ENCODE measurements around the gene POP4. TPM values are rescaled to one million over a fixed set of nuclear protein-coding genes. Genes with fewer than 3 reads are reported as not detected.

The POP4 gene
- total and polyA plus RNA-seq, 2 of the 13 experiments (the other 11 are each of a cell fraction or from before 2014, with no cell fraction given): 32.2 to 84.0 TPM

- Histone ChIP-seq H2AFZ (ENCODE audit: low read length) (no peak overlapping the region), H3K27ac (ENCODE audit: extremely low read length, insufficient read depth, low read length) (no peak overlapping the region), H4K20me1 (ENCODE audit: insufficient read depth, low read length) (no peaks in the 10 kb centered on the region), H3K4me1 (ENCODE audit: insufficient read depth, low read length) (no peaks in the 10 kb centered on the region), H3K36me3 (replicated peaks in 1 of 2; ENCODE audit: control insufficient read depth in 1 of 2, insufficient read depth in 2 of 2, low read length in 2 of 2) (no peaks in the 10 kb centered on the region), H3K9ac (ENCODE audit: insufficient read depth, low read depth, low read length) (no peak overlapping the region), H3K27me3 (ENCODE audit: control insufficient read depth in 1 of 2, insufficient read depth in 2 of 2, low read length in 2 of 2) (no peaks in the 10 kb centered on the region; a peak in 1 of 5 replicates), H3K4me3 (replicated peaks in 1 of 3; ENCODE audit: insufficient read depth in 1 of 3, low read depth in 2 of 3, low read length in 3 of 3) (no peak overlapping the region), H3K9me3 (ENCODE audit: low read length) (peaks cover 7% of the 10 kb centered on the region; the same call in 1 of the 2 replicates), H3K79me2 (ENCODE audit: insufficient read depth, low read length) (no peaks in the 10 kb centered on the region), H3K4me2 (ENCODE audit: low read depth, low read length) (no peak overlapping the region)
- POLR2A ChIA-PET: no interaction called here
- TF ChIP-seq DRAP1 (CRISPR knock-in tag; IDR thresholded peaks at IDR 0.05): no peak
- TF ChIP-seq ZNF792 (CRISPR knock-in tag; IDR thresholded peaks at IDR 0.05): no peak
- TF ChIP-seq KLF12 (CRISPR knock-in tag; IDR thresholded peaks at IDR 0.05; ENCODE audit: borderline replicate concordance): no peak
- no peak for TF ChIP-seq PHB2 (IDR thresholded peaks at IDR 0.05; ENCODE audit: partially characterized antibody)
- intact Hi-C loops (cut with micrococcal nuclease; ENCODE audit: unreplicated experiment) (no loop called here), in situ Hi-C loops (cut with HindIII; ENCODE audit: extremely low pct_ligation_motif_present, low pct_unique_long_range_greater_than_20kb) (no loop called here)
- ATAC-seq (no peak), DNase-seq (ENCODE audit: low spot score) (no peak), FAIRE-seq (no peak)
- CTCF ChIA-PET (ENCODE audit: low intra/inter-chr PET ratio, low total read pairs): no interaction called here
- WGBS (ENCODE audit: low lambda C conversion rate): 9% methylated on average over 5 of the region's 5 CpGs
- no TSS peak for BruUV-seq (replicated peaks)
These were observed 47.3 kb downstream of the POP4 start for GRCh38 chr19:29653398-29653797.

- H3K4me3 ChIP-seq (replicated peaks in 1 of 3; ENCODE audit: insufficient read depth in 1 of 3, low read depth in 2 of 3, low read length in 3 of 3): no peak overlapping the region
- no peaks in the 10 kb centered on the region for H4K20me1 ChIP-seq (ENCODE audit: insufficient read depth, low read length)
- H3K9ac ChIP-seq (ENCODE audit: insufficient read depth, low read depth, low read length): no peak overlapping the region
- no peak for DNase-seq (ENCODE audit: low spot score)
- no TSS peak for BruUV-seq (replicated peaks)
- H3K36me3 ChIP-seq (replicated peaks in 1 of 2; ENCODE audit: control insufficient read depth in 1 of 2, insufficient read depth in 2 of 2, low read length in 2 of 2): no peaks in the 10 kb centered on the region
- H3K27ac ChIP-seq (ENCODE audit: extremely low read length, insufficient read depth, low read length): no peak overlapping the region
- H3K79me2 ChIP-seq (ENCODE audit: insufficient read depth, low read length): no peaks in the 10 kb centered on the region
- H3K4me1 ChIP-seq (ENCODE audit: insufficient read depth, low read length): no peaks in the 10 kb centered on the region
- no peak for FAIRE-seq
- no peak overlapping the region for H3K4me2 ChIP-seq (ENCODE audit: low read depth, low read length)
- ATAC-seq: no peak
- ChIA-PET POLR2A (no interaction called here), CTCF (ENCODE audit: low intra/inter-chr PET ratio, low total read pairs) (no interaction called here)
- in situ Hi-C loops (cut with HindIII; ENCODE audit: extremely low pct_ligation_motif_present, low pct_unique_long_range_greater_than_20kb): no loop called here
- whole genome bisulfite sequencing (ENCODE audit: low lambda C conversion rate): 3% methylated on average over 3 of the region's 4 CpGs
- no peak overlapping the region for H2AFZ ChIP-seq (ENCODE audit: low read length)
- intact Hi-C loops (cut with micrococcal nuclease; ENCODE audit: unreplicated experiment): no loop called here
- H3K9me3 ChIP-seq (ENCODE audit: low read length): peaks cover 7% of the 10 kb centered on the region; the same call in 1 of the 2 replicates
- H3K27me3 ChIP-seq (ENCODE audit: control insufficient read depth in 1 of 2, insufficient read depth in 2 of 2, low read length in 2 of 2): no peaks in the 10 kb centered on the region; a peak in 2 of 5 replicates
- no peak for TF ChIP-seq TGIF2 (CRISPR knock-in tag; IDR thresholded peaks at IDR 0.05)
- no peak for TF ChIP-seq TCF12 (IDR thresholded peaks at IDR 0.05)
- no peak for TF ChIP-seq TCF12 (CRISPR knock-in tag; IDR thresholded peaks at IDR 0.05)
- TF ChIP-seq PCBP1 (IDR thresholded peaks at IDR 0.05; ENCODE audit: borderline replicate concordance, low read depth, low read length): no peak
- TF ChIP-seq ZBTB2 (CRISPR knock-in tag; IDR thresholded peaks at IDR 0.05; ENCODE audit: low read depth): no peak
- TF ChIP-seq RAD21 (CRISPR knock-in tag; IDR thresholded peaks at IDR 0.05): no peak
- TF ChIP-seq ZNF17 (CRISPR knock-in tag; IDR thresholded peaks at IDR 0.05): no peak
- no peak for TF ChIP-seq NFIB (CRISPR knock-in tag; IDR thresholded peaks at IDR 0.05; ENCODE audit: borderline replicate concordance)
- no peak for TF ChIP-seq ZNF232 (CRISPR knock-in tag; IDR thresholded peaks at IDR 0.05; ENCODE audit: borderline replicate concordance)
- no peak for TF ChIP-seq GABPA (IDR thresholded peaks at IDR 0.05; ENCODE audit: low read depth, low read length)
- TF ChIP-seq GABPA (CRISPR knock-in tag; IDR thresholded peaks at IDR 0.05; ENCODE audit: low read depth): no peak
- no peak for TF ChIP-seq IKZF1 (IDR thresholded peaks at IDR 0.05)
- no peak for TF ChIP-seq RFX1 (IDR thresholded peaks at IDR 0.05)
- no peak for TF ChIP-seq ZNF367 (CRISPR knock-in tag; IDR thresholded peaks at IDR 0.05; ENCODE audit: borderline replicate concordance)
- TF ChIP-seq ZC3H4 (CRISPR knock-in tag; IDR thresholded peaks at IDR 0.05; ENCODE audit: borderline replicate concordance): no peak
- TF ChIP-seq ZNF749 (CRISPR knock-in tag; IDR thresholded peaks at IDR 0.05; ENCODE audit: borderline replicate concordance): no peak
These were observed 49.7 kb downstream of the POP4 start for GRCh38 chr19:29655648-29656335.
